Thoracic aorta (tissue), 2 donors: ENCODE results near the gene ISLR. TPM values are rescaled to one million over a fixed set of nuclear protein-coding genes. Genes with fewer than 3 reads are reported as not detected.

ENCODE experiments used
- ATAC-seq: fragments of 150-250 bp; one replicate; pipeline ENCODE4 v1.8.0; 2017; ENCODE audit warnings: low read depth; ENCODE audit not compliant: insufficient number of reproducible peaks, low FRiP score
- DNase-seq: peaks from one replicate; pipeline ENCODE4 v3.0.0-alpha.2; 2020; ENCODE audit warnings: low spot score
- H3K27ac ChIP-seq, 2 donors: fragments of 200-600 bp; sonication (generic); 1 replicate in 1 of 2; 2 replicates in 1 of 2; pipeline ENCODE4 v1.5.1; 2016; ENCODE audit warnings: mild to moderate bottlenecking in 2 of 2, moderate library complexity in 2 of 2
- H3K27me3 ChIP-seq: fragments of 200-600 bp; sonication (generic); replicated peaks from 2 replicates; pipeline ENCODE4 v1.6.0; 2016; ENCODE audit warnings: mild to moderate bottlenecking; ENCODE audit not compliant: insufficient read depth
- H3K36me3 ChIP-seq: fragments of 200-600 bp; sonication (generic); one replicate; pipeline ENCODE4 v1.5.1; 2016
- H3K4me1 ChIP-seq, 2 donors: fragments of 200-600 bp; sonication (generic); 1 replicate in 1 of 2; 2 replicates in 1 of 2; pipeline versions ENCODE4 v1.5.1 to v1.6.0; 2016; ENCODE audit warnings: low read depth in 2 of 2, mild to moderate bottlenecking in 1 of 2; ENCODE audit not compliant: control insufficient read depth in 1 of 2
- H3K4me3 ChIP-seq: fragments of 200-600 bp; sonication (generic); 2 replicates; pipeline ENCODE4 v1.5.1; 2016; ENCODE audit warnings: mild to moderate bottlenecking
- H3K9me3 ChIP-seq: fragments of 200-600 bp; sonication (generic); 2 replicates; pipeline ENCODE4 v1.5.1; 2016
- CTCF ChIP-seq: fragments of 200-600 bp; sonication (generic); IDR thresholded peaks from one replicate; pipeline ENCODE4 v1.5.1; 2019; ENCODE audit warnings: antibody characterized with exemption
- total RNA-seq, 2 donors: library from RNA; depleted of rRNA; stranded (reverse); fragments of >200 nt; gene quantifications; one replicate each; pipeline versions ENCODE4 v1.1.0 to v1.2.3, GENCODE V29; 2016

The ISLR gene
- total RNA-seq, 2 donors from 2014 or later = 76.8 to 323 TPM

GRCh38 chr15:74182131-74182530 lies 8.6 kb downstream of the ISLR start:
- H3K27ac ChIP-seq = no peak overlapping the region
- H3K4me1 ChIP-seq = peaks cover 30 to 34% of the 10 kb centered on the region in 2 donors
- TF ChIP-seq CTCF = no peak
- H3K4me3 ChIP-seq = no peak overlapping the region
- ATAC-seq (no peak), DNase-seq (no peak)
- H3K36me3 ChIP-seq = no peaks in the 10 kb centered on the region
- H3K27me3 ChIP-seq = no peaks in the 10 kb centered on the region
- no peaks in the 10 kb centered on the region for H3K9me3 ChIP-seq

GRCh38 chr15:74184582-74185091 lies 11.1 kb downstream of the ISLR start:
- no peak for TF ChIP-seq CTCF
- peaks cover 8 to 11% of the 10 kb centered on the region in 2 donors for H3K4me1 ChIP-seq
- no peaks in the 10 kb centered on the region for H3K9me3 ChIP-seq
- H3K4me3 ChIP-seq = no peak overlapping the region
- no peak for DNase-seq
- H3K27me3 ChIP-seq = no peaks in the 10 kb centered on the region
- no peaks in the 10 kb centered on the region for H3K36me3 ChIP-seq
- ATAC-seq = no peak
- H3K27ac ChIP-seq = no peak overlapping the region

DNA sequence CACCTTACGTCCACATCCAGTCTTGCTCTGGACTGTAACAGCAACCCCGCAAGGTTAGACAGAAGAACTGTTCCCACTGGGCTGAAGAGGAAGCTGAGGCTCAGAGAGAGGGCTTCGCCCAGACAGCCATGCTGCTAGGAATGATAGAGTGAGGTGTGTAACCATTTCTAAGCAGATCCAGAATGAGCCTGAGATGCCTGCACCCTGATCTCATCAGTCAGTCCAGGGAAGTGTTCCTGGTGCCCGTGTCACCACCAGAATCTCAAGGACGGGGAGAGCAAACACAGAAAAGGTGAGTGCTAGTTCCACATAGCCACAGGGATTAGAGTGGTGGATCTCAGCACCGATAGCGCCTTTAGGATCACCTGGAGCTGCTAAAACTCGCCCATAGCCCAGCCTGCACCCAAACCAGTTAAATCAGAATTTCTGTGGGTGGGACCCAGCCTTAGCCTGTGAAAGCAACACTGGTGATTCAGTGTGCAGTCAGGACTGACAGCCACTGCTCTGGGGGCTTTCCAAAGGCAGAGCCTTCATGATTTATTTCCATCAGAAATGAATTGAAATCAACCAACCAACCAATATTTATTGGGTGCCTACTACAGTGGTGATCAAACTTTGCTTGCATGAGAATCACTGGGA lies 12.3 kb downstream of the ISLR start:
- Histone ChIP-seq H3K27ac (no peak overlapping the region), H3K27me3 (no peaks in the 10 kb centered on the region), H3K4me3 (no peak overlapping the region), H3K9me3 (no peaks in the 10 kb centered on the region), H3K36me3 (no peaks in the 10 kb centered on the region), H3K4me1 (no peaks in the 10 kb centered on the region)
- DNase-seq (no peak), ATAC-seq (no peak)
- no peak for TF ChIP-seq CTCF

GRCh38 chr15:74188216-74188615 lies 14.7 kb downstream of the ISLR start:
- no peak for DNase-seq
- no peak for TF ChIP-seq CTCF
- ATAC-seq = no peak
- no peak overlapping the region for H3K4me3 ChIP-seq
- no peaks in the 10 kb centered on the region for H3K27me3 ChIP-seq
- H3K4me1 ChIP-seq = no peaks in the 10 kb centered on the region
- no peaks in the 10 kb centered on the region for H3K9me3 ChIP-seq
- H3K27ac ChIP-seq = no peak overlapping the region
- no peaks in the 10 kb centered on the region for H3K36me3 ChIP-seq

- Histone ChIP-seq H3K9me3 (no peaks in the 10 kb centered on the region), H3K36me3 (no peaks in the 10 kb centered on the region), H3K27ac (no peak overlapping the region), H3K4me3 (no peak overlapping the region), H3K27me3 (no peaks in the 10 kb centered on the region), H3K4me1 (peaks cover 4 to 9% of the 10 kb centered on the region in 2 donors)
- ATAC-seq (no peak), DNase-seq (no peak)
- TF ChIP-seq CTCF = no peak
Measured at GRCh38 chr15:74191798-74192197, 18.3 kb downstream of the ISLR start.
